ENCODE data around the gene VDAC1.

- no peak for TF ChIP-seq EZH2 (IDR thresholded peaks at IDR 0.05; ENCODE audit: borderline replicate concordance, insufficient read depth, low read depth, low read length, poor library complexity, severe bottlenecking)
- TF ChIP-seq, protein P1, sequence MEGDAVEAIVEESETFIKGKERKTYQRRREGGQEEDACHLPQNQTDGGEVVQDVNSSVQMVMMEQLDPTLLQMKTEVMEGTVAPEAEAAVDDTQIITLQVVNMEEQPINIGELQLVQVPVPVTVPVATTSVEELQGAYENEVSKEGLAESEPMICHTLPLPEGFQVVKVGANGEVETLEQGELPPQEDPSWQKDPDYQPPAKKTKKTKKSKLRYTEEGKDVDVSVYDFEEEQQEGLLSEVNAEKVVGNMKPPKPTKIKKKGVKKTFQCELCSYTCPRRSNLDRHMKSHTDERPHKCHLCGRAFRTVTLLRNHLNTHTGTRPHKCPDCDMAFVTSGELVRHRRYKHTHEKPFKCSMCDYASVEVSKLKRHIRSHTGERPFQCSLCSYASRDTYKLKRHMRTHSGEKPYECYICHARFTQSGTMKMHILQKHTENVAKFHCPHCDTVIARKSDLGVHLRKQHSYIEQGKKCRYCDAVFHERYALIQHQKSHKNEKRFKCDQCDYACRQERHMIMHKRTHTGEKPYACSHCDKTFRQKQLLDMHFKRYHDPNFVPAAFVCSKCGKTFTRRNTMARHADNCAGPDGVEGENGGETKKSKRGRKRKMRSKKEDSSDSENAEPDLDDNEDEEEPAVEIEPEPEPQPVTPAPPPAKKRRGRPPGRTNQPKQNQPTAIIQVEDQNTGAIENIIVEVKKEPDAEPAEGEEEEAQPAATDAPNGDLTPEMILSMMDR (IDR thresholded peaks at IDR 0.05), result no peak
These were observed 63.1 kb downstream of the VDAC1 start for GRCh38 chr5:133941456-133942196.
